BJ (cell line): ENCODE results near the gene GTF2H4. TPM values are rescaled to one million over a fixed set of nuclear protein-coding genes. Genes with fewer than 3 reads are reported as not detected.

Experiments
- CTCF ChIA-PET: fragments of 350-600 bp; formaldehyde crosslinking; extraction: SDS; loops from one replicate; lab custom pipeline; 2021; ENCODE audit warnings: antibody characterized with exemption, inconsistent platforms; lab: Yijun Ruan, JAX
- POLR2A ChIA-PET: fragments of 300-600 bp; sonication (Branson Sonifier 250); formaldehyde crosslinking; extraction: SDS; loops from one replicate; lab custom pipeline; 2021; ENCODE audit warnings: antibody characterized with exemption; lab: Charles Lee
- DNase-seq: peaks from one replicate; pipeline ENCODE4 v3.0.0-alpha.2; 2011; ENCODE audit warnings: low read depth
- H3K27me3 ChIP-seq: 2 replicates; pipeline ENCODE4 v1.6.0; 2011; ENCODE audit warnings: low read length; ENCODE audit not compliant: control insufficient read depth, insufficient read depth
- H3K36me3 ChIP-seq: 2 replicates; pipeline ENCODE4 v1.5.1; 2011; ENCODE audit warnings: low read length; ENCODE audit not compliant: control insufficient read depth, insufficient read depth
- H3K4me3 ChIP-seq: 2 replicates; pipeline ENCODE4 v1.5.1; 2011; ENCODE audit warnings: low read depth, mild to moderate bottlenecking, control low read depth, low read length
- polyA plus RNA-seq: library from polyadenylated mRNA; depleted of rRNA; stranded (reverse); fragments of >200 nt; gene quantifications from 2 replicates; pipeline ENCODE4 v1.2.3, GENCODE V29; 2011; rRNA removed
- small RNA-seq: library from RNA; depleted of rRNA; stranded (forward); fragments of <200 nt; gene quantifications from one replicate; pipeline ENCODE3, GENCODE V24; 2012; ENCODE audit warnings: low replicate concordance, low read depth; ENCODE audit not compliant: insufficient read length
- TF ChIP-seq, protein P1 (sequence below): IDR thresholded peaks from 2 replicates; pipeline ENCODE4 v1.5.1; 2011; ENCODE audit warnings: low read depth, mild to moderate bottlenecking, control low read depth, inconsistent platforms, low read length, moderate library complexity; ENCODE audit not compliant: insufficient read depth

The GTF2H4 gene
- polyA plus RNA-seq, 1 experiment = 28.2 TPM

DNA sequence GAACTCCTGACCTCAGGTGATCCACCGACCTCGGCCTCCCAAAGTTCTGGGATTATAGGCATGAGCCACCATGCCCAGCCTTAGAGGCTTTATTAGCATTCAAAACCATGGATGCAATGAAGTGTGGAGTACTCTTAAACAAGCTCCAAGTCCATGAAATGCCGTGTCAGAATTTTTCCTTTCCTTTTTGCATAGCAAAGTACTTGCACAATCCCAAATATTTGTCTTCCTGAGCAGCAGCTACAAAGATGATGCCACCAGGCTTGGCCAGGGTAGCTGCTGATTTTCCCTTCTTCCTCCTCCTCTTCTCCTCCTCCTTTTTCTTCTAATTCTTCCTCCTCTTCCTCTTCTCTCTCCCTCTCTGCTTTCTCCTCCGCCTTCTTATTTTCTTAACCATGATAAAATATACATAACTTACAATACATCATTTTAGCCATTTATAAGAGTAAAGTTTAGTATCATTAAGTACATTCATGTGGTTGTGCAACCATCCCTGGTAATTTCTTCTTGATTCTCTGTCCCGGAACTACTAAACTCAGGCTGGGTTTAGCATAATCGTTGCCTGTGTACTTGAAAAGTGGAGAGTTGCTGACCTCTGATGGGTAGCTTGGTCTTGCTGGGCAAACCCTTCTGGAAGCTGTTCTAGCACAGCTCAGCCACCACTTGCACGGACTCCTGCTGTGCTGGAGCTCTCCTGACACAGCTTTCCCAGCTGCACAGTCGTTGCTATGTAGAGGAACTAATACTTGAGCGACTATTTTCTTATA is 53.1 kb downstream of the GTF2H4 start:
- ChIA-PET POLR2A (no interaction called here), CTCF (interaction anchor here (0.8 to 1.6 kb wide), 6 partner anchors 9 to 126 kb away, joined by 3 to 6 read pairs (median 4); no protein-coding TSS in a partner anchor)
- no peak for DNase-seq
- Histone ChIP-seq H3K27me3 (peaks cover 15% of the 10 kb centered on the region), H3K36me3 (no peaks in the 10 kb centered on the region), H3K4me3 (no peak overlapping the region)
- TF ChIP-seq, protein P1, sequence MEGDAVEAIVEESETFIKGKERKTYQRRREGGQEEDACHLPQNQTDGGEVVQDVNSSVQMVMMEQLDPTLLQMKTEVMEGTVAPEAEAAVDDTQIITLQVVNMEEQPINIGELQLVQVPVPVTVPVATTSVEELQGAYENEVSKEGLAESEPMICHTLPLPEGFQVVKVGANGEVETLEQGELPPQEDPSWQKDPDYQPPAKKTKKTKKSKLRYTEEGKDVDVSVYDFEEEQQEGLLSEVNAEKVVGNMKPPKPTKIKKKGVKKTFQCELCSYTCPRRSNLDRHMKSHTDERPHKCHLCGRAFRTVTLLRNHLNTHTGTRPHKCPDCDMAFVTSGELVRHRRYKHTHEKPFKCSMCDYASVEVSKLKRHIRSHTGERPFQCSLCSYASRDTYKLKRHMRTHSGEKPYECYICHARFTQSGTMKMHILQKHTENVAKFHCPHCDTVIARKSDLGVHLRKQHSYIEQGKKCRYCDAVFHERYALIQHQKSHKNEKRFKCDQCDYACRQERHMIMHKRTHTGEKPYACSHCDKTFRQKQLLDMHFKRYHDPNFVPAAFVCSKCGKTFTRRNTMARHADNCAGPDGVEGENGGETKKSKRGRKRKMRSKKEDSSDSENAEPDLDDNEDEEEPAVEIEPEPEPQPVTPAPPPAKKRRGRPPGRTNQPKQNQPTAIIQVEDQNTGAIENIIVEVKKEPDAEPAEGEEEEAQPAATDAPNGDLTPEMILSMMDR = no peak

DNA sequence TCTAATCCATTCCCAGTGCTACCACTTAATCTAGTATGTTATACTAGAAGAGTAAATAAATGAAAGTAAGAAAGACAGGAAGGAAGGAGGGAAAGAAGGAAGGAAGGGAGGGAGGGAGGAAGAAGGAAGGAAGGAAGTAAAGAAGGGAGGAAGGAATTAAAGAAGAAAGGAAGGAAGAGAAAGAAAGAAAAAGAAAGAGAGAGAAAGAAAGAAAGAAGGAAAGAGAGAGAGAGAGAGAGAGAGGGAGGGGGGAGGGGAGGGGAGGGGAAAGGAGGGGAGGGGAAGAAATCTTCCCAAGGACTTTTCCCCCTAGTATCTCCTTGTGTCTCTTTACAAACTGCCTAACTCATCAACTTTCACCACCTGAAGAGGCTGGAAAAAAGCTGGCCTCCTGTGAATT is 54.7 kb downstream of the GTF2H4 start:
- Histone ChIP-seq H3K27me3 (peaks cover 4% of the 10 kb centered on the region), H3K36me3 (no peaks in the 10 kb centered on the region), H3K4me3 (no peak overlapping the region)
- CTCF ChIA-PET = no interaction called here
- TF ChIP-seq, protein P1 = no peak
- POLR2A ChIA-PET = no interaction called here
- DNase-seq = no peak

DNA sequence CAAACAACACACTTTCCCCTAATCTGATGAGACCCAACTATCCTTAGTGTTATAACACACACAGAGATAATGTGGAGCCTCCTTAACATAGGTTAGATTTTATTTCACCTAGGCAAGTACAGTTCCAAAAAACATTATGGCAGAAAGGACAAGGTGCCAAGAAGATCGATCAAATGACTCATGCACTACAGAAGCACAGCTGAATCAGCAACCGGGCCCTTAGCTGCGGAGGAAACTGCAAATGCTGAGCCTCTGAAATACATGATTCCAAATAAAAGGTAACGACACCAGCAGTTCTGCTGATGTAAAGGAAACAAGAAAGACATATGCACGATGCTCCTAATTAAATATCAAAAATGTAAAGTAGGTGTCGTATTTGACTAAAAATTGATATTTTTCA is 55.6 kb downstream of the GTF2H4 start:
- TF ChIP-seq, protein P1 = no peak
- ChIA-PET POLR2A (no interaction called here), CTCF (no interaction called here)
- Histone ChIP-seq H3K27me3 (peaks cover 1% of the 10 kb centered on the region), H3K4me3 (no peak overlapping the region), H3K36me3 (no peaks in the 10 kb centered on the region)
- no peak for DNase-seq

Small RNA genes within 50 kb of the gene (small RNA-seq; reads per million reads assigned to genes)
- not detected for gene RF00019

Other genes starting within 250 kb of the GTF2H4 start
- 25.1 and 44.5 TPM in 2 replicates for gene DHX16, start 235.2 kb upstream of the GTF2H4 start, polyA plus RNA-seq
- gene PPP1R18, start 221.6 kb upstream of the GTF2H4 start, polyA plus RNA-seq = 87.5 and 121 TPM in 2 replicates
- 12.6 and 19.7 TPM in 2 replicates for gene NRM, start 217.2 kb upstream of the GTF2H4 start, polyA plus RNA-seq
- gene MDC1, start 190.9 kb upstream of the GTF2H4 start, polyA plus RNA-seq = 5.1 and 7.5 TPM in 2 replicates
- 1,140 and 1,840 TPM in 2 replicates for gene TUBB, start 187.9 kb upstream of the GTF2H4 start, polyA plus RNA-seq
- gene FLOT1, start 165.5 kb upstream of the GTF2H4 start, polyA plus RNA-seq = 205 and 292 TPM in 2 replicates
- 43.7 and 51.7 TPM in 2 replicates for gene IER3, start 163.7 kb upstream of the GTF2H4 start, polyA plus RNA-seq
- 10.6 and 17.0 TPM in 2 replicates for gene DDR1, start 23.7 kb upstream of the GTF2H4 start, polyA plus RNA-seq
- gene VARS2, start 6.0 kb downstream of the GTF2H4 start, polyA plus RNA-seq = 14.8 and 16.1 TPM in 2 replicates
- gene SFTA2, start 24.0 kb downstream of the GTF2H4 start, polyA plus RNA-seq = not detected in 2 replicates
- gene MUCL3, start 32.8 kb downstream of the GTF2H4 start, polyA plus RNA-seq = not detected in 2 replicates
- gene MUC21, start 75.5 kb downstream of the GTF2H4 start, polyA plus RNA-seq = not detected in 2 replicates
- not detected in 2 replicates for gene MUC22, start 102.3 kb downstream of the GTF2H4 start, polyA plus RNA-seq
- not detected in 2 replicates for gene C6orf15, start 204.4 kb downstream of the GTF2H4 start, polyA plus RNA-seq
- 4.9 and 6.7 TPM in 2 replicates for gene PSORS1C1, start 206.6 kb downstream of the GTF2H4 start, polyA plus RNA-seq
- not detected in 2 replicates for gene CDSN, start 212.2 kb downstream of the GTF2H4 start, polyA plus RNA-seq
- gene PSORS1C2, start 230.9 kb downstream of the GTF2H4 start, polyA plus RNA-seq = not detected in 2 replicates
- gene CCHCR1, start 249.6 kb downstream of the GTF2H4 start, polyA plus RNA-seq = 11.0 and 15.5 TPM in 2 replicates